GM23338 (cell line): ENCODE data around the gene HAPLN2. TPM values are rescaled to one million over a fixed set of nuclear protein-coding genes. Genes with fewer than 3 reads are reported as not detected.

Source experiments
- ATAC-seq: fragments of 200-7000 bp; cut with Tn5 transposase; 3 replicates; pipeline ENCODE4 v1.9.1; 2020
- DNase-seq: peaks from one replicate; pipeline ENCODE4 v3.0.0-alpha.2; 2015; ENCODE audit warnings: low spot score
- H2AFZ ChIP-seq: fragments of 200-600 bp; sonication (generic); 2 replicates; pipeline ENCODE4 v1.8.0; 2016; ENCODE audit warnings: antibody characterized with exemption, mild to moderate bottlenecking, moderate library complexity
- H3F3A ChIP-seq: fragments of 200-600 bp; sonication (generic); replicated peaks from 2 replicates; pipeline ENCODE4 v1.8.0; 2017; ENCODE audit warnings: antibody characterized with exemption, mixed run types, low read depth
- H3K27ac ChIP-seq: fragments of 200-600 bp; sonication (generic); 2 replicates; pipeline ENCODE4 v1.6.1; 2016; ENCODE audit warnings: low read depth
- H3K27me3 ChIP-seq: fragments of 200-600 bp; sonication (generic); 2 replicates; pipeline ENCODE4 v1.8.0; 2016; ENCODE audit warnings: mild to moderate bottlenecking, mixed run types, moderate library complexity; ENCODE audit not compliant: insufficient read depth
- H3K36me3 ChIP-seq: fragments of 200-600 bp; sonication (generic); 2 replicates; pipeline ENCODE4 v1.8.0; 2016; ENCODE audit warnings: mild to moderate bottlenecking; ENCODE audit not compliant: insufficient read depth
- H3K4me1 ChIP-seq: fragments of 200-600 bp; sonication (generic); 2 replicates; pipeline ENCODE4 v1.8.0; 2016; ENCODE audit warnings: mild to moderate bottlenecking, moderate library complexity; ENCODE audit not compliant: insufficient read depth
- H3K4me2 ChIP-seq: fragments of 200-600 bp; sonication (generic); 2 replicates; pipeline ENCODE4 v1.7.1; 2017; ENCODE audit warnings: mixed run types
- H3K4me3 ChIP-seq: fragments of 200-600 bp; sonication (generic); 2 replicates; pipeline ENCODE4 v1.6.1; 2016; ENCODE audit warnings: mixed run types
- H3K79me2 ChIP-seq: fragments of 200-600 bp; sonication (generic); replicated peaks from 2 replicates; pipeline ENCODE4 v1.8.0; 2017; ENCODE audit warnings: mild to moderate bottlenecking; ENCODE audit not compliant: insufficient read depth
- H3K9me2 ChIP-seq: fragments of 200-600 bp; sonication (generic); 2 replicates; pipeline ENCODE4 v1.8.0; 2017; ENCODE audit not compliant: insufficient read depth
- H4K20me1 ChIP-seq: fragments of 200-600 bp; sonication (generic); replicated peaks from 2 replicates; pipeline ENCODE4 v1.8.0; 2017; ENCODE audit warnings: mild to moderate bottlenecking; ENCODE audit not compliant: insufficient read depth
- H3K27ac Mint-ChIP-seq: 2 replicates; pipeline ENCODE4 v1.8.0; 2020; ENCODE audit warnings: inconsistent platforms, mild to moderate bottlenecking, moderate library complexity, mixed read lengths
- H3K27me3 Mint-ChIP-seq: 3 replicates; pipeline ENCODE4 v1.8.0; 2022; ENCODE audit warnings: low read depth, mild to moderate bottlenecking, moderate library complexity, mixed read lengths, inconsistent platforms; ENCODE audit not compliant: insufficient read depth, poor library complexity
- H3K36me3 Mint-ChIP-seq: 3 replicates; pipeline ENCODE4 v1.8.0; 2021; ENCODE audit warnings: low read depth, mild to moderate bottlenecking, inconsistent platforms, moderate library complexity, mixed read lengths
- H3K4me1 Mint-ChIP-seq: 3 replicates; pipeline ENCODE4 v1.8.0; 2020; ENCODE audit warnings: mild to moderate bottlenecking, inconsistent platforms, mixed read lengths
- H3K4me3 Mint-ChIP-seq: 3 replicates; pipeline ENCODE4 v1.8.0; 2021; ENCODE audit warnings: moderate library complexity, mild to moderate bottlenecking, inconsistent platforms, mixed read lengths
- H3K9me3 Mint-ChIP-seq: 3 replicates; pipeline ENCODE4 v1.8.0; 2020; ENCODE audit warnings: moderate library complexity, mild to moderate bottlenecking, inconsistent platforms, mixed read lengths
- CREB1 ChIP-seq: fragments of 250-450 bp; sonication (Bioruptor Pico); IDR thresholded peaks from 2 replicates; pipeline ENCODE4 v1.5.0; 2020; ENCODE audit warnings: low read depth, mild to moderate bottlenecking, moderate library complexity
- EZH2 ChIP-seq: fragments of 200-600 bp; sonication (generic); IDR thresholded peaks from one replicate; pipeline ENCODE4 v1.8.0; 2017; ENCODE audit warnings: antibody characterized with exemption, mild to moderate bottlenecking, low read depth; ENCODE audit not compliant: unreplicated experiment
- EZH2phosphoT487 ChIP-seq: fragments of 200-600 bp; sonication (generic); IDR thresholded peaks from one replicate; pipeline ENCODE4 v1.8.1; 2018; ENCODE audit warnings: antibody characterized with exemption; ENCODE audit not compliant: unreplicated experiment
- JUNB ChIP-seq: IDR thresholded peaks from one replicate; pipeline ENCODE4 v1.6.1; 2016; ENCODE audit warnings: antibody characterized with exemption; ENCODE audit not compliant: unreplicated experiment
- POLR2AphosphoS5 ChIP-seq: IDR thresholded peaks from 2 replicates; pipeline ENCODE4 v1.6.1; 2016; ENCODE audit warnings: antibody characterized with exemption, low read depth
- REST ChIP-seq: IDR thresholded peaks from one replicate; pipeline ENCODE4 v1.6.1; 2018; ENCODE audit warnings: antibody characterized with exemption; ENCODE audit not compliant: unreplicated experiment
- STAT1 ChIP-seq: IDR thresholded peaks from one replicate; pipeline ENCODE4 v1.6.1; 2016; ENCODE audit warnings: antibody characterized with exemption; ENCODE audit not compliant: unreplicated experiment
- ZNF114 ChIP-seq: fragments of 250-450 bp; sonication (Bioruptor Pico); IDR thresholded peaks from 2 replicates; pipeline ENCODE4 v1.5.0; 2020; ENCODE audit warnings: mild to moderate bottlenecking, moderate library complexity
- ZNF331 ChIP-seq: fragments of 250-450 bp; sonication (Bioruptor Pico); IDR thresholded peaks from 2 replicates; pipeline ENCODE4 v1.5.0; 2020; ENCODE audit warnings: low read depth, mild to moderate bottlenecking, moderate library complexity
- ZNF462 ChIP-seq: fragments of 250-450 bp; sonication (Bioruptor Pico); IDR thresholded peaks from 2 replicates; pipeline ENCODE4 v1.5.0; 2020; ENCODE audit warnings: mild to moderate bottlenecking, moderate library complexity
- polyA plus RNA-seq: library from polyadenylated mRNA; unstranded; fragments of >200 nt; fragmentation: Nextera tagmentation; extraction: Ambion mirVana; gene quantifications from 2 replicates; pipeline ENCODE4 v1.2.1, GENCODE V29; 2016
- total RNA-seq: library from RNA; depleted of rRNA; stranded (reverse); fragments of >200 nt; shearing (Covaris generic); gene quantifications from 2 replicates; pipeline ENCODE4 v1.2.3, GENCODE V29; 2014

The HAPLN2 gene
- total and polyA plus RNA-seq, 2 experiments from 2014 or later, result 0.53 TPM; not detected in 1

GRCh38 chr1:156578055-156578454, 41.2 kb upstream of the HAPLN2 start:
- no peak overlapping the region for H3K4me2 ChIP-seq
- Mint-ChIP-seq H3K27me3 (peaks cover 5% of the 10 kb centered on the region), H3K4me1 (peaks cover 3% of the 10 kb centered on the region; the same call in 1 of the 3 replicates), H3K4me3 (no peak overlapping the region), H3K27ac (0 out of 2 replicates have a peak overlapping the region, but pooled peaks have one; percentile 5), H3K9me3 (no peaks in the 10 kb centered on the region), H3K36me3 (no peaks in the 10 kb centered on the region)
- H4K20me1 ChIP-seq, result no peaks in the 10 kb centered on the region
- 0 out of 2 replicates have a peak, but pooled peaks cover 2% of the 10 kb centered on the region for H3F3A ChIP-seq
- no peak overlapping the region for H3K27ac ChIP-seq
- no peaks in the 10 kb centered on the region for H3K27me3 ChIP-seq
- ATAC-seq, result no peak
- no peak overlapping the region for H3K4me3 ChIP-seq
- no peak overlapping the region for H2AFZ ChIP-seq
- no peaks in the 10 kb centered on the region for H3K36me3 ChIP-seq
- H3K4me1 ChIP-seq, result no peaks in the 10 kb centered on the region
- no peak for DNase-seq
- H3K79me2 ChIP-seq, result no peaks in the 10 kb centered on the region
- H3K9me2 ChIP-seq, result no peaks in the 10 kb centered on the region
- TF ChIP-seq ZNF331 (CRISPR knock-in tag), result no peak
- TF ChIP-seq EZH2, result no peak
- no peak for TF ChIP-seq ZNF114 (CRISPR knock-in tag)
- no peak for TF ChIP-seq STAT1
- TF ChIP-seq REST, result no peak
- TF ChIP-seq CREB1 (CRISPR knock-in tag), result no peak
- no peak for TF ChIP-seq EZH2phosphoT487
- no peak for TF ChIP-seq JUNB

GRCh38 chr1:156579472-156579871, 39.7 kb upstream of the HAPLN2 start, which contains the start of gene TTC24:
Gene TTC24 (plus strand): TSS chr1:156579723. CDS start chr1:156581365, 1,642 bp downstream.
- H3K9me3 Mint-ChIP-seq, result no peaks in the 10 kb centered on the region; the same call in 2 of the 3 replicates
- DNase-seq (no peak), ATAC-seq (no peak)
- peaks cover 12% of the 10 kb centered on the region for H3K4me1 Mint-ChIP-seq
- no peak within 1 kb of the TSS for H3K4me3 ChIP-seq
- H3K36me3 Mint-ChIP-seq, result no peaks in the 10 kb centered on the region; the same call in 2 of the 3 replicates
- H3F3A ChIP-seq, result no peaks in the 10 kb centered on the region
- peaks cover 9% of the 10 kb centered on the region for H3K4me1 ChIP-seq
- H3K79me2 ChIP-seq, result no peaks in the 10 kb centered on the region
- H3K27ac ChIP-seq, result no peak within 1 kb of the TSS
- H3K36me3 ChIP-seq, result no peaks in the 10 kb centered on the region
- H3K27ac Mint-ChIP-seq, result no peak within 1 kb of the TSS
- no peaks in the 10 kb centered on the region for H3K27me3 ChIP-seq
- peaks cover 6% of the 10 kb centered on the region for H3K27me3 Mint-ChIP-seq
- H3K9me2 ChIP-seq, result no peaks in the 10 kb centered on the region
- H3K4me3 Mint-ChIP-seq, result no peak within 1 kb of the TSS
- H3K4me2 ChIP-seq, result no peak within 1 kb of the TSS
- no peaks in the 10 kb centered on the region for H4K20me1 ChIP-seq
- no peak within 1 kb of the TSS for H2AFZ ChIP-seq
- TF ChIP-seq ZNF114 (CRISPR knock-in tag), result no peak
- no peak for TF ChIP-seq EZH2phosphoT487
- TF ChIP-seq ZNF462 (CRISPR knock-in tag), result no peak
- TF ChIP-seq POLR2AphosphoS5, result no peak
- TF ChIP-seq EZH2, result no peak
